Liver (tissue), 9 donors: Measurements from ENCODE around the gene FRS3. TPM values are rescaled to one million over a fixed set of nuclear protein-coding genes. Genes with fewer than 3 reads are reported as not detected.

Experiments
- DNase-seq: peaks from one replicate; pipeline ENCODE4 v3.0.0-alpha.2; 2017; ENCODE audit warnings: low spot score
- H3K27ac ChIP-seq, 2 donors: one replicate each; pipeline ENCODE4 v1.7.0; 2013; ENCODE audit warnings: inconsistent platforms in 2 of 2, low read length in 2 of 2, control low read depth in 1 of 2, low read depth in 1 of 2, mild to moderate bottlenecking in 1 of 2
- H3K27me3 ChIP-seq, 4 donors: one replicate each; pipeline versions ENCODE4 v1.6.1 to v1.7.0; 2013; ENCODE audit warnings: low read length in 3 of 4, inconsistent platforms in 1 of 4, mild to moderate bottlenecking in 1 of 4, moderate library complexity in 1 of 4; ENCODE audit not compliant: control insufficient read depth in 4 of 4, insufficient read depth in 4 of 4
- H3K36me3 ChIP-seq, 4 donors: one replicate each; pipeline versions ENCODE4 v1.6.1 to v1.7.0; 2013; ENCODE audit warnings: low read length in 3 of 4, mild to moderate bottlenecking in 3 of 4, low read depth in 1 of 4, moderate library complexity in 1 of 4; ENCODE audit not compliant: control insufficient read depth in 4 of 4, insufficient read depth in 3 of 4
- H3K4me1 ChIP-seq, 4 donors: one replicate each; pipeline versions ENCODE4 v1.6.1 to v1.7.0; 2013; ENCODE audit warnings: low read length in 3 of 4, mild to moderate bottlenecking in 3 of 4, moderate library complexity in 1 of 4; ENCODE audit not compliant: control insufficient read depth in 4 of 4, insufficient read depth in 4 of 4
- H3K4me3 ChIP-seq, 3 donors: one replicate each; pipeline versions ENCODE4 v1.6.1 to v1.7.0; 2013; ENCODE audit warnings: low read length in 3 of 3, control low read depth in 1 of 3, low read depth in 1 of 3, mild to moderate bottlenecking in 1 of 3
- H3K9ac ChIP-seq, 2 donors: one replicate each; pipeline ENCODE4 v1.7.0; 2013; ENCODE audit warnings: low read length in 2 of 2, mild to moderate bottlenecking in 2 of 2, moderate library complexity in 2 of 2, control low read depth in 1 of 2, low read depth in 1 of 2
- H3K9me3 ChIP-seq, 4 donors: one replicate each; pipeline versions ENCODE4 v1.6.1 to v1.7.0; 2013; ENCODE audit warnings: low read length in 3 of 4; ENCODE audit not compliant: control insufficient read depth in 4 of 4
- ATF3 ChIP-seq: IDR thresholded peaks from 2 replicates; pipeline ENCODE4 v1.6.1; 2016; ENCODE audit warnings: antibody characterized with exemption
- CTCF ChIP-seq: fragments of 150-350 bp; IDR thresholded peaks from 2 replicates; pipeline ENCODE4 v1.5.1; 2017; ENCODE audit warnings: improper control_type of control experiment, low read depth, low read length; ENCODE audit not compliant: missing input control
- FOXA1 ChIP-seq: IDR thresholded peaks from 2 replicates; pipeline ENCODE4 v1.6.1; 2016; ENCODE audit warnings: antibody characterized with exemption
- GABPA ChIP-seq, 2 donors: IDR thresholded peaks in 1 of 2; conservative IDR thresholded peaks in 1 of 2; 2 replicates each; pipeline ENCODE4 v1.6.1; 2016; ENCODE audit warnings: antibody characterized with exemption in 2 of 2, mild to moderate bottlenecking in 1 of 2, moderate library complexity in 1 of 2
- HNF4A ChIP-seq, 2 donors: conservative IDR thresholded peaks; 2 replicates each; pipeline ENCODE4 v1.6.1; 2016; ENCODE audit warnings: antibody characterized with exemption in 2 of 2, mild to moderate bottlenecking in 2 of 2
- HNF4G ChIP-seq: IDR thresholded peaks from 2 replicates; pipeline ENCODE4 v1.6.1; 2016; ENCODE audit warnings: antibody characterized with exemption
- JUND ChIP-seq, 2 donors: IDR thresholded peaks; 2 replicates each; pipeline ENCODE4 v1.6.1; 2016; ENCODE audit warnings: antibody characterized with exemption in 2 of 2
- MAX ChIP-seq: IDR thresholded peaks from 2 replicates; pipeline ENCODE4 v1.6.1; 2016; ENCODE audit warnings: antibody characterized with exemption
- NR2F2 ChIP-seq: IDR thresholded peaks from 2 replicates; pipeline ENCODE4 v1.6.1; 2016; ENCODE audit warnings: antibody characterized with exemption
- REST ChIP-seq: IDR thresholded peaks from 2 replicates; pipeline ENCODE4 v1.6.1; 2016; ENCODE audit warnings: antibody characterized with exemption, mild to moderate bottlenecking
- RXRA ChIP-seq, 2 donors: IDR thresholded peaks; 2 replicates each; pipeline ENCODE4 v1.6.1; 2017 to 2018; ENCODE audit warnings: antibody characterized with exemption in 2 of 2, mild to moderate bottlenecking in 1 of 2
- SP1 ChIP-seq: IDR thresholded peaks from 2 replicates; pipeline ENCODE4 v1.6.1; 2018; ENCODE audit warnings: antibody characterized with exemption, mild to moderate bottlenecking
- TAF1 ChIP-seq: conservative IDR thresholded peaks from 2 replicates; pipeline ENCODE4 v1.6.1; 2016; ENCODE audit warnings: antibody characterized with exemption, mild to moderate bottlenecking
- YY1 ChIP-seq: IDR thresholded peaks from 2 replicates; pipeline ENCODE4 v1.6.1; 2016; ENCODE audit warnings: antibody characterized with exemption, mild to moderate bottlenecking
- WGBS: extraction: QIAGEN DNeasy Blood & Tissue Kit; methylation state at CpG from one replicate; pipeline ENCODE4 v1.1.7; 2013; 5-methylcytosine and 5-hydroxymethylcytosine counted together
- polyA plus RNA-seq, 2 donors: library from polyadenylated mRNA; stranded (reverse) in 1 of 2; unstranded in 1 of 2; fragments of 200-250 nt in 1 of 2; fragments of >200 nt in 1 of 2; fragmentation: Nextera tagmentation in 1 of 2; extraction: Ambion mirVana in 1 of 2; gene quantifications; one replicate each; pipeline versions ENCODE4 v1.2.1 to v1.2.3, GENCODE V29; 2013 to 2015
- total RNA-seq, 2 donors: library from RNA; depleted of rRNA; stranded (reverse); fragments of >200 nt; gene quantifications; one replicate each; pipeline ENCODE4 v1.2.3, GENCODE V29; 2014
- donor health status: healthy.
- donor health status: healthy.
- donor health status: healthy.
- donor health status: healthy.
- donor health status: healthy.

Gene FRS3
- total and polyA plus RNA-seq, 4 donors: 0.42 to 1.6 (median 1.3) TPM

GRCh38 chr6:41722969-41723529 is 56.7 kb downstream of the FRS3 start:
- TF ChIP-seq JUND (IDR thresholded peaks at IDR 0.05) (no peak), HNF4A (conservative IDR thresholded peaks at IDR 0.05) (no peak), TAF1 (no peak), SP1 (no peak), YY1 (no peak), ATF3 (no peak), GABPA (IDR thresholded peaks at IDR 0.05 in 1 of 2, conservative IDR thresholded peaks at IDR 0.05 in 1 of 2) (no peak), CTCF (no peak), RXRA (IDR thresholded peaks at IDR 0.05) (no peak), HNF4G (no peak), NR2F2 (no peak), FOXA1 (no peak), REST (no peak), MAX (no peak)
- Histone ChIP-seq H3K27me3 (no peaks in the 10 kb centered on the region), H3K9ac (no peak overlapping the region), H3K4me1 (peaks cover 0 to 4% (median 0%) of the 10 kb centered on the region in 4 donors), H3K36me3 (no peaks in the 10 kb centered on the region), H3K9me3 (no peaks in the 10 kb centered on the region), H3K4me3 (no peak overlapping the region), H3K27ac (peak overlapping the region in 1 of 2 donors; percentile 41)
- no peak for DNase-seq
- 78% methylated on average over 8 of the region's 8 CpGs for WGBS

- Histone ChIP-seq H3K36me3 (no peaks in the 10 kb centered on the region), H3K9me3 (no peaks in the 10 kb centered on the region), H3K9ac (no peak overlapping the region), H3K27ac (no peak overlapping the region), H3K27me3 (no peaks in the 10 kb centered on the region), H3K4me3 (no peak overlapping the region), H3K4me1 (peaks cover 0 to 4% (median 0%) of the 10 kb centered on the region in 4 donors)
- no peak for TF ChIP-seq TAF1
- TF ChIP-seq ATF3: no peak
- TF ChIP-seq JUND (IDR thresholded peaks at IDR 0.05): no peak
- no peak for TF ChIP-seq HNF4A (conservative IDR thresholded peaks at IDR 0.05)
- no peak for DNase-seq
- 99% methylated on average over 3 of the region's 3 CpGs for WGBS
Observed at GRCh38 chr6:41721414-41721813, 58.3 kb downstream of the FRS3 start.
